SK-N-DZ (cell line): ENCODE measurements around the gene TMEM175.
"Not testable (repeated sequence)": the region's sequence is repeated elsewhere in the genome, so short reads cannot be mapped to it uniquely, and the experiment has no call there.

Experiments used
- DNase-seq: peaks from one replicate; pipeline ENCODE4 v3.0.0-alpha.2; 2015; ENCODE audit warnings: low spot score

The TMEM175 gene

DNA sequence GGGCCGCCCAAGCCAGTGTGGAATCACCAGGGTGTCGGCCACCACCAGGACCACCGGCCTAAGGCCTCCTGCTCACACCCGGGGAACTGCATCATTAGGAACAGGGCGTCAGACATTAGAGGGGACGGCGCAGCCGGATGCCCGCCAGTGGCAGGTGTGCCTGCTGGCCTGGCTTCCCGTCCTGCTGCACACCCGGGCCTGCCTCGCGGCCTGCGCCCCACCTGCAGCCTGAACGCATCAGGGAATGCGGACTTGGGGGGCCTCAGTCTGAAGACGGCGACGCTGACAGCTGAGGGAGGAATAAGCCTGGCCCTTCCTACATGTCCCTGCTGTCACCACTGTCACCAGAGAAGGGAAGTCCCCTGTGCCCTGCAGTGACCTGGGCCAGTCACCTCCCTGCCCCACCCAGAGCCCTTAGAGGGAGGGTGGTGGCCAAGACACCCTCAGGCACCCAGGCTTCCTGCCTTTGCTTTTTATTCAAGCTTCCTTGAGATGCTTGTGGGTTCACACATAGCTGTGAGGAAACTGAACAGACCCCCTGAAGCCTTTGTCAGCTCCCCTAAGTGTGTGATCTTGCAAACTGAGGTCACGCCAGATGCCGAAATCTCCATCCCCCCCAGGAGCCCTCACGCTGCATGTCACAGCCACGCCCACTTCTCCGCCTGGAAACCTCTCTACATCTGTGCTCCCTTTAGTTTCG, 37.9 kb downstream of the TMEM175 start:
- DNase-seq, result no peak

DNA sequence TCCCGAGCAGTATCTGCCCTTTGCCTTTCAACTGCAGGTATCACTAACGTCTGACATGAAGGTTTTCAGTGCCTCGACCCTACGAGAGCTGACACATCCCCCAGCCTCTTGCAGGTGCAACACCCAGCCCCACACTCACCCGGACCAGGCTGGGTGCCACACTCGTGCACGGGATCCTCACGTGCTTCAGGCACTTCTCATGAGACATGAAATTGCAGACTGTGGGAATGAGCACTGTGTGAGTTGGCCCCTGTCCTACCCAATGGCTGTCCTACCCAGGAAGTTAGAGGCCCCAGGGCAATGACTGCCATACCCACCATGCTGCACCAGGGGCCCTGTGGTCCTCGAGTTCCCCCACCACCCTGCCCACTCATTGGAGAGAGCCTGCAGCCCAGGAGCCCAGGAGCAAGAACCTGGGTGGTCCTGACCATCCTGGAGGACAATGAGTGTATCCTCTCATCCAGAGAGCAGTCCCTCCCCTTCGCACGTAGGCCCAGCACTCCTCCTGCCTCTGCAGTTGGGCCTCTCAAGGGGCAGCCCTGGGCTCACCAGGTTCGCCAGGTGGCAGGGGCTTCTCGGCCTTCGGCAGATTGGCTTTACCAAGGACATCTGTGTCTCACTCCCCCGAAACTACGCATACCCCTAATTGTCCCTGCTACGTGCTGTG, 38.7 kb downstream of the TMEM175 start:
- DNase-seq, result no peak

DNA sequence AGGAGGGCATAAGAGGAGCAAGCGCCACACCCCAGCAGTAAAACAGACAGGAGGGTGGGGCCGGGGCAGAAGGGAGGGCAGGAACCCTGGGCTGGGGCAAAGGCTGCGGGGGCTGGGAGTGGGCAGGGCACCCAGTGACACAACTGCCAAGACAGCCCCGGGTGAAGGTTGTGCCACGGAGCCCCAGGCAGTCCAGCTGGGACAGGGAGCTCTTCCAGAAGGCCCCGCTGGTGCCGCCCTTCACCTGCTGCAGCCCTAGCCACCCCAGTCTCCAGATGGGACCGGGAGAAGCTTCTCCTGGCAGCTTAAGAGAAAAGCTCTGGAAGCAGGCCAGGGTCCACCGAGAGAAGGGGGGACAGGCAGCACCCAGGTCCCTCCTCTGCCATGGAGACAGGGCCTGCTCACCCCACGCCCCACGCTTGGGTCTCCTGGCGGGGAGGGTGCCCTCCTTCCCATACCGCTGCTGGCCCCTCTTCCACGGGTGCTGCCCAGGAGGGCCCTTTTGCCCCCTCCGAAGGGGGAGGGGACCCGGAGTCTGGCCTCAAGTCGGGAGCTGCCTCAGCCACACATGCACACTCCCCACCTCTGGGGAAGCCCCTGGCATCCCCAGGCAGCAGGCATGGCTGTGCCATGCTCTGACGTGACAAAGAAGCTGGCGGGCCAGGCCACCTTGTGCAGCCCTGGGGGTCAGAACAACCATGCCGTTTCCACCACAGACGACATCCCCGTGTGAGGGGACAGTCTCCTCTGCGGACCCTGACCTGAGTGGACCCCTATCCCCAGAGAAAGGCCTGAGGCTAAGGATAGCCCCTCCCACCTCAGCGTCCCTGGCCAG, 39.6 kb downstream of the TMEM175 start:
- DNase-seq, result no peak

DNA sequence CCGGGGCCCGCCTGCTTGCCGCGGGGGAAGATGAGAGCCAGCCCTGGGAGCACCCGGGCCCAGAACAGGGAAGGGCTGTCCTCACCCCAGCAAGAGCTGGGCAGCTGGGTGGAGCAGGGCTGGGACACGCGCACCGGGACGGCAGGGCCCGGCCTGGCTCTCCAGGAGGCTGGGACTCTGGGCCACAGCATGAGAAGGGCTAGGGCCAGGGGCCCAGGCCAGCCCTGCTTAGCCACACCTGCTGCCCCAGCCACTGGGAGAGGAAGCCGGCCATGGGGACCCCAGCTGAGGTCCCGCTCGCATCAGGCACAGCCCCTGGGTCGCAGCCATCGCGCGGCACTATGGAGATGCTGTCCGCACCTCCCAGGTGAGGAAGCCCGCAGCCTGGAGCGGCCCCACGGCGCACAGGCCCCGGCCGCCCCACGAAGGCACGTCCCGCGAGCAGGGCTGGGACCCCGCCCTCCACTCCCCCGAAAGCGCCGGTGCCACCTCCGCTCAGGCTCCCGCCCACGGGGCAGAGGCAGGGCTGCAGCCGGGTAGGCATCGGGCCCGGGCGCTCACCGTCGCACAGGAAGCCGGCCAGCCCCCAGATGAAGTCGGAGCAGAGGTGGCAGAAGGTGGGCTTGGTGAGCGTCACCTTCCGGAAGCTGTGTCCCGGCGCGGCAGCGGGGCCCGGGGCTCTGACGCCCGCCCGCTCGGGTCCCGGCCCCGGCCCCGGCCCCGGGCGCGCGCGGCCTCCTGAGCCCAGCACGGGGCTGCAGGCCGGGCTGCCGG, 40.6 kb downstream of the TMEM175 start:
- DNase-seq, result no peak

DNA sequence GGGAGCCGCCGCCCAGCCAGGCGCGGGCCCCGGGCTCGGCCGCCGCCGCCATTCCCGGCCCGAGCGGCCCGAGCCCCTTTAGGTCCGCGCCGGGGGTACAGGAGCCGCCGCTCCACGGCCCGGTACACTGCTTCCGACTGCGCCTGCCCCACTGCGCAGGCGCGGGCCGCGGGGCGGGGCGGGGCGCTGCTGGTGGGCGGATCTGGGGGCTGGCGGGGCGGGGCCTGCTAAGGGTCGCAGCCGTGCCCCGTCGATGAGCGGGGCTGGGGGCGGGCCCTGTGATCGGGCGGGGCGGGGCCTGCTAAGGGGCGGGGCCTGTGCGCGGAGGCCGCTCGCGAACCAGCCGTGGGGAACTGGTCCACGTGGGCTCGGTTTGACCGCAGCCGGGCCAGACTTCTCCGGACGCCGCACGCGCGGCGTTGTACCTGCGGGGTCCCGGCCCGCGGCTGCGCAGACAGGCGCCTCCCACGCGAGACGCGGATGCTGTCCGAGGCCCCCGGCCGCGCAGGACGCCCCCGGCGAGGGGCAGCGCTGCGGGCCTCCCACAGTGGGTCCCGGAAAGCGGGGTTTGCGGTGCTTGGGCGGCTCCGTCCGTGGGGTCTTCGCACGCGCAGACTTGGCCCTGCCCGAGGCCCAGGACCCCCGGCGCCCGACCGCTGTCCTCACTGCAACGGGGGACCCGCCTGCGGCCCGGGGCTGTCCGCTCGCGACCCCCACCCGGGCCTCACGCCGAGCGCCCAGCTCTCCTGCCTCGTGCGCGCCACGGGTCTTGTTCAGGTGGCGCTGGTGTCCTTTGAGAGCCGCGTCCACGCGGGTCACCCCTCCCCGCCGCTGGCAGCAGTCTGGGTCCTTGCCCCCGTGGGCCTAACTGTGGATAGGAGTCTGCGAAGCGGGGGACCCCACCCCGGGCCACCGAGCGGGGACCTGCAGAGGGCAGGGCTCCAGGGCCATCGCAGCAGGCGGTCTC, 41.5 kb downstream of the TMEM175 start, which contains the start of gene DGKQ:
Gene DGKQ (minus strand): TSS at position 139 of the 967 bp plus-strand sequence. CDS start 87 bp downstream, at position 52.
- DNase-seq, result peak; percentile 29

DNA sequence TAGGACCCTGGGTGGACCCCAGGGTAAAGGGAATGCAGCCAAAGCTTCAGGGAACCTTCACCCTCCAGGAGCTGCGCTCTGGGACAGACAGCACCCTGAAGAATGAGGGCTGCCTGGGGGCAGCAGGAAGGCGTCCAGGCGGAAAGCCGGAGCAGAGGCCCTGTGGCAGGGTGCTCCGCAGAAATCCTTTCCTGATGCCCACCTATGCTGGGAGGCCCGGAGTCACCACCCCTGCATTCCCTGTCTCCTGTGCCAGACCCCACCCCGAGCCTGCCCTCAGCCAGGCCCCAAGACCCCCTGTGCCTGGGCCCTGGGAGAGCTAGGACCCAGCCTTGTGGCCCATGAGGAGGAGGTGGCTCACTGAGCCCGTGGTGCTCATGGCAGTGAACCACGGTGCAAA, 42.4 kb downstream of the TMEM175 start:
- DNase-seq, result no peak

DNA sequence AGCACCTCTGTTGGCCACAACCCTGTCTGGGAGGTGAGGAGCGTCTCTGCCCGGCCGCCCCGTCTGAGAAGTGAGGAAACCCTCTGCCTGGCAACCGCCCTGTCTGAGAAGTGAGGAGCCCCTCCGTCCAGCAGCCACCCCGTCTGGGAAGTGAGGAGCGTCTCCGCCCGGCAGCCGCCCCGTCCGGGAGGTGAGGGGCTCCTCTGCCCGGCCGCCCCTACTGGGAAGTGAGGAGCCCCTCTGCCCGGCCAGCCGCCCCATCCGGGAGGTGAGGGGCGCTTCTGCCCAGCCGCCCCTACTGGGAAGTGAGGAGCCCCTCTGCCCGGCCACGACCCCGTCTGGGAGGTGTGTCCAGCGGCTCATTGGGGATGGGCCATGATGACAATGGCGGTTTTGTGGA, 43.8 kb downstream of the TMEM175 start:
- not testable (repeated sequence) for DNase-seq

DNA sequence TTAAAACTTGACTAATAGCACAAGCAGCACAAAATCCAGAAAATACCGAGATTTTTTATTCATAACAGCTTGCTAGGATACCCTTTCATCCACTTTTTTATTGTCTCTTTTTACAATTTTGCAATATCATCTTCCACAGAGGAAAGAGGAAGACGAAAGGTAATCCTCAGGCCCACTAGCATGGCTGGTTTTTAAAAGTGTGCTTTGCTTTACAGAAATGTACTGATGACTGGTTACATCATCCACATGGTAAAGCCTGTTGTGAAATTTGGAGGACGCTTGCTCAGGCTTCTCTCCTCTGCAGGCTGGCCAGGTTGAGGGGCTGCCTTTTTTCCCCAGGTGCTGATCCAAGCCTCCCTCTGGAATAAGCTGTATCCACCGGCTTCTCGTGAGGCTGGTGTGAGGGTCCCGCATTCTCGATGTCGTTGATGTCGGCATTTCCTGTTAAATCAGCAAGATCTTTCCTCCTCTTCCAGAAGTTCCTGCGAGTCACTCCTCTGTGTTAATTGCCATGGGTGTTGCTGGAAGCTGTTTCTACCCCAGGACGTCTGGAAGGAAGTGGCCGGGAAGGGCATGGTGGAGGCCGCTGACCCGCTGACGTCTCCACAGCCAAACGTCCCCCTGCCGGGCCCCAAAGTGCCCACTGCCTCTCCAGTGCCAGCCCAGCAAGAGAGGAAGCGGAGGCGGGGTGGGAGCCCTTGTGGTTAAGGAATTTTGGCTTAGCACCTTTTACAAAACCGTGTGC, 46.9 kb downstream of the TMEM175 start:
- DNase-seq, result no peak

DNA sequence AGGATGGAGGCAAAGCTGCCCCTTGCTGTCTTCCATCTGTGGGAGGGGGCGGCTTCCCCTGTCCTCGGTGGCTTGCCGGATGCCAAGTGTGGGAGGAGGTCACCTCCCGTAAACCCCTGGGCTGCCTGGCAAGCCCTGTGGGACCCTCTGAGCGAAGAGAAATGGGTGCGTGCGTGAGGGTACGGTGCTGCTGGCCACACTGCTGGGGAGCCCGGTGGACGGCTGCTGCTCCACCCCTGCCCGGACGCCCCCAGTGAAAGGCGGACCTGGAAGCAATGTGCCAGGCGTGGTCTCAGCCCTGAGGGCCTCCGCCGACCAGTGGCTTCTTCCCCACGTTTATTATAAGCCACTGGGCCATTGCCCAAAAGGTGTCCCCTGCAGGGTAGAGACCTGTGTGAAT, 50.0 kb downstream of the TMEM175 start:
- DNase-seq, result no peak

DNA sequence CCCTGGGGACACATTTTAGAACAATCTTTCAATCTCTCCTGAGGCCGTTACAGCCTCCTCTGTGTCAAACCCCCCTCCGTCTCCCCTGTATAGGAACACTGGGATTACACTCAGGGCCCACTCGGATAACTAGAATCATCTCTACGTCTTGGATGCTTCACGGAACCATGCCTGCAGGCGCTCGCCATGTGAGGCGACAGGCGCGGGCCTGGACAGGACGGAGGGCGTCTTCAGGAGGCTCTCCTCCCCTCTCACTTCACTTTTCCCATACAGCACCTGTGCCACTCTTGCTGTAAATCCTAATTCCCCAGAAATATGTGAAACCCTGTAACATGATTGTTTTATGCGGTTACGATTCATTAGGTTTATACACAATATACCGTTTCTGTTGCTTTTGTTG, 50.6 kb downstream of the TMEM175 start:
- DNase-seq, result no peak

DNA sequence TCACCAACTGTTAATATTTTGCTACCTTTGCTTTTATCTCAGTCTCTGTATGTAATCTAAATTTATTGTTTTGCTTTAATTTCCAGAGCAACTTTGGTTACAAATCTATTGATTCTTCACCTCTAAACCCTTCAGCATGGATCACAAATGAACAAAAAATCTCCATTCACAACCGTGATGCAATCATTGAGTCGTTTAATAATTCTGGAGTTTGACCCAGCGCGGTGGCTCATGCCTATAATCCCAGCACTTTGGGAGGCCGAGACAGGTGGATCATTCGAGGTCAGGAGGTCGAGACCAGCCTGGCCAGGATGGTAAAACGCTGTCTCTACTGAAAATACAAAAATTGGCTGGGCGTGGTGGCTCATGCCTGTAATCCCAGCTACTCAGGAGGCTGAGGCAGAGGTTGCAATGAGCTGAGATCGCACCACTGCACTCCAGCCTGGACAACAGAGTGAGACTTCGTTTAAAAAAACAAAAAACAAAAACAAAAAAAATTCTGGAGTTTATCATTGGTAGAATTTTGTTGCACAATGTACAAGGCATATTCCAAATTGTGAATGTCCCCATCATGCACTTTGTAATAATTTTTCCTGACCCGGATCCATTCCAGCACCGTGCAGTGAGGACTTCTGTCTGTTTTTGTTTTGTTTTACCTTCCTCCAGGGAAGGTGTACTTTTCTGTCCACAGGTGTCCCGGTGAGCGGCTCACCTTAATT, 52.2 kb downstream of the TMEM175 start:
- DNase-seq, result no peak

DNA sequence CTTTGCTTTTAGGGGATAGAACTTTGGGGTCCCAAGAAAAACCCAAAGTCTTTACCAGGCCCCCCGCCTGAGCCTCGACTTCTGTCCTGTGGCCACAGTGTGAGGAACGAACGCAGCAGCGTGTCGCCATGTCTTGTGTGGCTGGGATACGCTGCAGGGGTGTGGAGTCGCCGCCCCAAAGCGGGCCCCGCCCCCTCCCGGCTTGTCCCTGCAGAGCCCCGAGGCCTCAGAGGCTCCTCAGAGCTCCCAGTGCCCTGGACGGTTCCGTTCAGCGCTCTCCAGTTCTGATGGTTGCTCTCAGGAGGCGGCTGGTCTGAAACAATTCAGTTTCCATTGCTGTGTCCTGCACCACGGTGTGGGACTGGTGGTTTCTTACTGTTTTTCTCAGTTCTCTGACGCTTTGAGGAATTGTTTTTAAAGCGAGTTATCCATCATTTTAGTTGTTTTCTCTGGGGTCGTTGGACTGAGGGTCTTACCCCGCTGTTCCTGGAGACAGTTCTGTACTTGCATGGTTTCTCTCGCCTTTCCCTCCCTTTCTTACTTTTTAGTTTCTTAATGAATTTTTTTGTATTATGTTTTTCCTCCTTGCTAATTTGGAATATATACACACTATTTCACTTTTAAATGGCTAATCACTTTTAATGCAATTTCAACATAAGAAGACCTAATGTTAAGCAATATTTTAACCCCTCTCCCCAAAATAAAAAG, 53.0 kb downstream of the TMEM175 start:
- DNase-seq, result no peak

DNA sequence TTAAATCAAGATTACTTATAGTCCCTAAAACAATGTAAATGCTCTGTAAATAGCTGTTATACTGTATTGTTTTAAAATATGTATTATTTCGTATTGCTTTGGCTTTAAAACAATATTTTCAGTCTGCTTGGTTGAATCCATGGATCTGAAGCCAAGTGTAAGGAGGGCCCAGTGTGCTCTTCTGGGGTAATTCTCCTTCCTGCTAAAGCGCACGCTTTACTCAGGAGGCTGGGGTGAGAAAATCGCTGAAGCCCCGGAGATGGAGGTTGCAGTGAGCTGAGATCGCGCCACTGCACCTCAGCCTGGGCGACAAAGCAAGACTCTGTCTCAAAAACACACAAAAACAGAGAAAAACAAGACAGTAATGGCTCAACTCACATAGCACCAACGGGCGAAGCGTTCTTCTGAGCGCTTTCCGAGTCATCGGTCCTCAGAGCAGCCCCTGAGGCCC, 54.2 kb downstream of the TMEM175 start:
- no peak for DNase-seq

DNA sequence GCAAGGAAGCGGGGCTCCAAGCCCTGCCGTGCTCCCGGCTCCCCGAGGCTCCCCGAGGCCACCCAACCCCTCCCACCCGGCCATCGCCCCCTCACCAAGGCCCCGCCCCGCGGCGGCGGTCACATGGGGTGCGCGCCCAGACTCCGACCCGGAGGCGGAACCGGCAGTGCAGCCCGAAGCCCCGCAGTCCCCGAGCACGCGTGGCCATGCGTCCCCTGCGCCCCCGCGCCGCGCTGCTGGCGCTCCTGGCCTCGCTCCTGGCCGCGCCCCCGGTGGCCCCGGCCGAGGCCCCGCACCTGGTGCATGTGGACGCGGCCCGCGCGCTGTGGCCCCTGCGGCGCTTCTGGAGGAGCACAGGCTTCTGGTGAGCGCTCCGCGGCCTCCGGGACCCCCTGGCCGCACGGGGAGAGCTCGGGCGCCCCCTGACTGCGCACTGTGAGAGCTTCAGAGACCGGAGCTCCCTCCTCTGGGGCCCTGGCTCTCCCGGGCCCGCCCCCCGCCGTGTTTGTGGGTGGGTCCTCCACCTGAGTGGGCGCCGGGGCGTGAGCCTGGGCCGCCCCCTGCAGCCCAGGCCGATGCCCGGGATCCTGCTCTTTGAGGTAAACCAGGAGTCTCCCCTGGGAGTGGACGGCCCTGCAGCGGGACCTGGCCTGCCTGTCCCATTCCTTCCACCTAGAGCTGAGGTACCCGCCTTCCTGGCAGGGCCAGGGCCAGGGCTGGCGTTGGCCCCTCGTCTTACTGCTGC, 54.8 kb downstream of the TMEM175 start, which contains the start of gene IDUA:
Gene IDUA (plus strand): TSS at position 166 of the 745 bp plus-strand sequence. CDS start 41 bp downstream, at position 207.
- DNase-seq, result peak; percentile 48

DNA sequence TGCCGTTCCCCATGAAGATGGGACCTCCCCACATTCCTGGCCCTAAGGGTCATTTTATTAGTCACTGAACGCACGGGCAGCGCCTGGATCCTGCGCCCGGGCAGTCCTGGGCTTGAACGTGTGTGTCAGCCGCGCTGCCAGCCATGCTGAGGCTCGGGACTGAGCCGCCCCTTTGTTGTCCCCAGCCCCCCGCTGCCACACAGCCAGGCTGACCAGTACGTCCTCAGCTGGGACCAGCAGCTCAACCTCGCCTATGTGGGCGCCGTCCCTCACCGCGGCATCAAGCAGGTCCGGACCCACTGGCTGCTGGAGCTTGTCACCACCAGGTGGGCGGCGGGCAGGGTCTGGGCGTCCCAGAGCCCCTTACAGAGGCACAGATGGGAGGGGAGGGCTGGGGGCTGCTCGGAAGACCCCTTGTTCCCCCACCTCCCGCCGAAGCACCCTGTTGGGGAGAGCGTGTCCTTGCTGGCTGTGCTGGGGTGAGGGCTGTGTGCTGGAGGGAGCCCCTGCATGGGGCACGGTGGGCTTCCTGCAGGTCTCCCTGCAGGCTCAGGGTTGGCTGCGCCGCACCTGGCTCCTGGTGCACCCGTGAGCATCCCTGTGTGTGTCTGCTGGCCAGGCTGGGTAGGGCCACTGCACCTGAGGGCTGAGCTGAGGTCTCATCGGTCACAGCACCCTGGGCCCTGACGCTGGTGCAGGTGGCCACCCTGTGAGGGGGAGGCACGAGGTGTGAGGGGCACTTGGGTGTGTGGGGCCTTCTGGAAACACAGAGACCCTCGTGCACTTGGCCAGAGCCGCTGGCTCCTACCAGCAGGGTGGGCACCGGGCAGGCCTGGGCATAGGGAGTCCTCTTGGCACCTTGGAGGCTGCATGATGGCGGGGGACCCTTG, 55.6 kb downstream of the TMEM175 start:
- DNase-seq, result no peak
